ENCODE measurements around the gene HLCS.

HLCS gene

GRCh38 chr21:36915014-36915695 lies 51.3 kb downstream of the HLCS start:
- no peak for TF ChIP-seq CTCF (IDR thresholded peaks at IDR 0.05; ENCODE audit: extremely low read depth, missing control alignments)
- no peak for DNase-seq (ENCODE audit: low spot score)

DNA sequence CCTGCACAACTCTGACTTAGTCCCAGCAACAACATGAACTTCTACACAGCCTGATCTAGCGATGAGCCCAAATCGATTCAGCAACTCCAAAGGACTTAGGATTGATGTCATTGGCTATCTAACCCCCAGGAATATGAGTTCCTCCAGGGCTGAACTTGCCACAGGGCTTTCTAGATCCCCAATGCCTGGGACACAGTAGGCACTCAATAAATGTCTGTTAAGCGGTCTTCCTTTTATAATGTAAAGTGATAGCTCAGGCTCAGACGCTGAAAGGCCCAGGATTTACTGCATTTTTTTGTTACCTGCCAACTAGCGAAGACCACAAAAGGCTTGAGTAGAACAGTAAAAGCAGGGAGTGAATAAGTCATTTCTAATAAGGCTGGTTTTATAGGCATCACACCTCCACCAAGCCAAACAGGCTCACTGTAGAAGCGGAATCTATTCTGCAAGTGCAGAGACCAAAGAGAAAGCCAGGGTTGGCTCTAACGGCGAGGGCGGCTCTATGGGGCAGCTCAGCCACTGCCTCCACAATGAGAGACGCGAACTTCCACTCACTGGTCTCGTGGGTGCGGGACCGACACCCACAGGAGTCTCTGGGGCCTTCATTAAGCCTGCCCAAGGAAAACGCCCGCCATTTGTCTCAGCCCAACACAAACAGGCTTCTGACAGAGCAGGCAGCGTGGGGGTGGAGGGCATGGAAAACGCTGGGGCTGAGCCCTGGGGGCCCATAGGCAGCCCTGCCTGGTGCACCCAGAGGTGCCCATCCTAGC lies 52.0 kb downstream of the HLCS start:
- no peak for DNase-seq (ENCODE audit: low spot score)
- TF ChIP-seq CTCF (IDR thresholded peaks at IDR 0.05; ENCODE audit: extremely low read depth, missing control alignments), result no peak

DNA sequence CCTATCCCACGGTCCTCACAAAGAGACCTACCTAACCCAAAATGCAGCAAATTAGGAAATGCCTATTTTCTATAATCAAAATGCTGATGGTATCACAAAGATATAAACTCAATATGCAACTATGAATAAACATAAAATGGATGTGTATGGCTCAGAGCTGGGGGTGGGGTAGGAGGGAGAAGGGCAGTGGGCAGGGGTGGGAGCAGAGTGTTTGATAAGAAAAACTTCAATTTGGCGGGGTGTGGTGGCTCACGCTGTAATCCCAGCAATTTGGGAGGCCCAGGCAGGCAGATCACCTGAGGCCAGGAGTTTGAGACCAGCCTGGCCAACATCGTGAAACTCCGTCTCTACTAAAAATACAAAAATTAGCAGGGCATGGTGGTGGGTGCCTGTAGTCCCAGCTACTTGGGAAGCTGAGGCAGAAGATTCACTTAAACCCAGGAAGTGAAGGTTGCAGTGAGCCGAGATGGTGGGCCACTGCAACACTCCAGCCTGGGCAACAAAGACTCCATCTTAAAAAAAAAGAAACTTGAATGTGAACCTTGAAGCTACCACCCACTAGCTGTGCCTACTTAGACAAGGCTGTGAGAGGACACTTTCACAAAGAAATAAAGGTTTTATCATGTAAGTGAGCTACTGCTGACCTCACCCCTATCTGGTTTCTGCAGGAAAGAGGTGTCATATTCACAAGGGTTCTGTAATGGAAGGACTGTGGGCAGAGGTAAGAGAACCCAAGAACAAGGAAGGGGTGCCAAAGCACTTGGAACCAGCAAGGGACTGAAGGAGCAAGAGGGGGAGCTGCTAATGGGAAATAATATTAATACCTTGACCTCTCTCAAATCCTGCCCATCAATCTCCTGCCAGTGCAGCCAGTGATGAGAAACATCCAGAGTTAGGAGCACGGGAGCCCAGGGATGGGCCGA lies 53.0 kb downstream of the HLCS start:
- DNase-seq (ENCODE audit: low spot score), result no peak
- no peak for TF ChIP-seq CTCF (IDR thresholded peaks at IDR 0.05; ENCODE audit: extremely low read depth, missing control alignments)

GRCh38 chr21:36910581-36911307 lies 55.7 kb downstream of the HLCS start:
- TF ChIP-seq CTCF (IDR thresholded peaks at IDR 0.05; ENCODE audit: extremely low read depth, missing control alignments), result no peak

DNA sequence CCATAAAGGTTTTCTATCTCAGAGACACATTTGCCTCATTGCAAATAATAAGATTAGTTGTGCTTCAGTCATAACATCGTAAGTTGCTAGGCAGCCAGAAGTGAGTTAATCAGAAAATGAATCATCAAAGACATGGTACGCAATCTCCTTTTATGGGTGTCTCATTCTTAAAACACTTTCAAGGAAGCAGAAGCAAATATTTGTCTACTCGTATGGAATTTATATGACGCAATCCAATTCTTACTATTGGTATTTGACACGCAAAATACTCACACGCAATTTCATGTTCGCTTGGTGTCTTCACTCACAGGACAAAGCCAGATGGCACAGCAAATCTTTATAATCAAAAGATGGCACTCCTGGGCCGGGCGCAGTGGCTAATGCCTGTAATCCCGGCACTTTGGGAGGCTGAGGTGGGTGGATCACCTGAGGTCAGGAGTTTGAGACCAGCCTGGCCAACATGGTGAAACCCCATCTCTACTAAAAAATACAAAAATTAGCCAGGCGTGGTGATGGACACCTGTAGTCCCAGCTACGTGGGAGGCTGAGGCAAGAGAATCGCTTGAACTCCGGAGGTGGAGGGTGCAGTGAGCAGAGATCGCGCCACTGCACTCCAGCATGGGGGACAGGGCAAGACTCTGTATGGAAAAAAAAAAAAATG lies 56.4 kb downstream of the HLCS start:
- no peak for TF ChIP-seq CTCF (IDR thresholded peaks at IDR 0.05; ENCODE audit: extremely low read depth, missing control alignments)
- no peak for DNase-seq (ENCODE audit: low spot score)

More at GRCh38 chr21:36910581-36911307, 55.7 kb downstream of the HLCS start:
- no peak for DNase-seq (ENCODE audit: low spot score)

DNA sequence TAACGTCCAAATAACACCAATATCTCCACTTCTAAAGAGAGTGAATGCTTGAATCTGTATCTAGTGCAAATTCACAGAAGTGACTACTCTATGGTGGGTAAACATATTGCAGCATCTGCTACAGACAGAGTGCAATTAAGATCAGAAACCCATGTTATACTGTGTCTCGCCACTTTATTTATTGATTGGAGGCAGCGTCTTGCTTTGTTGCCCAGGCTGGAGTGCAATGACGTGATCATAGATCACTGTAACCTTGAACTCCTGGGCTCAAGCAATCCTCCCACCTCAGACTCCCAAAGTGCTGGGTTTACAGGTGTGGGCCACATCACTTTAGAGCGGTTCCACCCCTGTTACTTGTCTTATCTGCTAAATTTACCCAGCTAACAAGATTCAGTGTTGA lies 57.0 kb downstream of the HLCS start:
- DNase-seq (ENCODE audit: low spot score), result no peak
- no peak for TF ChIP-seq CTCF (IDR thresholded peaks at IDR 0.05; ENCODE audit: extremely low read depth, missing control alignments)
